HG03103 (cell line): ENCODE data around the gene ZSCAN20.
A peak's percentile ranks its signal among the peaks of the same experiment; 100 is the strongest.

Experiments used
- ATAC-seq: cut with Tn5 transposase; IDR thresholded peaks from one replicate; pipeline ENCODE4 v1.9.1; 2021; ENCODE audit warnings: low read depth; ENCODE audit not compliant: unreplicated experiment

ZSCAN20 gene

GRCh38 chr1:33443080-33443704 is 29.3 kb upstream of the ZSCAN20 start:
- no peak for ATAC-seq

DNA sequence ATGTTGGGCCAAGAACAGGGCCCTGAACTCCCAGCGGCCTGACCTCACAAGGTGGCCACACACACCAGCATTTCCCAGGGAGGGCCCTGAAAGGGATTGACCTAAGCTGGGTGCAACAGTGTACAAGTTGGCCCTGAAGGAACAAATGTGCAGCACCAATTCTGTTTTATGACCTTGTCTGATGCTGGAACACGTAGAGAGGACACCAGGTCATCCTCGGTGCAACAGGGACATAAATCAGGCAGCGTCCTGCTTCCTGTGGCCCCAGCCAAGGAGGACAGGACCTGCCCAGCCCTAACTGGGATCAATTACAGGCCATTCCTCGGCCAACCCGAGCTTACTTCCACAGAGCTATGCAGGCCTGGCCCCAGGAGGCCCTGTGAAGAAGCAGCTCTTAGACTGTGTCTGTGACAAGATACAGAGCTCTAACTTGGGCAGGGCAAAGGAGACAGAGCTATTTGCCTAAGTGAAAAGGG is 28.7 kb upstream of the ZSCAN20 start:
- ATAC-seq, result no peak

DNA sequence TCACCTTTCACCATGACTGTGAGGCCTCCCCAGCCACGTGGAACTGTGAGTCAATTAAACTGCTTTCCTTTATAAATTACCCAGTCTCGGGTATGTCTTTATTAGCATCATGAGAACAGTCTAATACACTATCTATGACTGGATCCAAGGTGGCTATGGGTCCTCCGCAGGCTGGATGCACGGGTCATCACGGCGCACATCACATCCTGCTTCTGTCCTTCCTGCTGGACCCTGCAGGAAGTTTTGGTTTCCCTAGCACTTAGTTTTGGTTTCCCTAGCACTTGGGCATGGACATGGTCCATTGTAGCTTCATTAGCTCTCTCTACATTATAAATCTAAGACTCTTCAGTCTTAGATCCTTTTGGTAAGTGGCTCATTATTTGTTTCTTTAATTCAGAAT is 27.3 kb upstream of the ZSCAN20 start:
- no peak for ATAC-seq

DNA sequence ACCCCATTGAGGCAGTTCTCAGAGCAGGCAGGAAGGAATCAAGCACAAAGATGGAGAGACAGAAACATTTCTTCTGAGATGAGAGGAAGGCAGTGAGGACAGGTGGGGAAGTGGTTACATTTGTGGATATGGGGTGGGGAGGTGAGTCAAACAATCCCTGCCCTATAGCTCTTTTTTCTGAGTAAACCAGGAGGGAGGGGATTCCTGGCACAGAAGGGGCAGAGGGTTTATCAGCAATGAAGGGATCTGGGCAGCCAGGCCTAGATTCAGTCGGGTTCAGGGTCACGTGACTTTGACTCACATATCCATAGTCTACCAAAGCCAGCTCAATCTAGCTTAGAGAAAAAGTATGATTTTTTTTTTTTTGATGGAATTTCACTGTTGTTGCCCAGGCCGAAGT is 25.9 kb upstream of the ZSCAN20 start:
- no peak for ATAC-seq

DNA sequence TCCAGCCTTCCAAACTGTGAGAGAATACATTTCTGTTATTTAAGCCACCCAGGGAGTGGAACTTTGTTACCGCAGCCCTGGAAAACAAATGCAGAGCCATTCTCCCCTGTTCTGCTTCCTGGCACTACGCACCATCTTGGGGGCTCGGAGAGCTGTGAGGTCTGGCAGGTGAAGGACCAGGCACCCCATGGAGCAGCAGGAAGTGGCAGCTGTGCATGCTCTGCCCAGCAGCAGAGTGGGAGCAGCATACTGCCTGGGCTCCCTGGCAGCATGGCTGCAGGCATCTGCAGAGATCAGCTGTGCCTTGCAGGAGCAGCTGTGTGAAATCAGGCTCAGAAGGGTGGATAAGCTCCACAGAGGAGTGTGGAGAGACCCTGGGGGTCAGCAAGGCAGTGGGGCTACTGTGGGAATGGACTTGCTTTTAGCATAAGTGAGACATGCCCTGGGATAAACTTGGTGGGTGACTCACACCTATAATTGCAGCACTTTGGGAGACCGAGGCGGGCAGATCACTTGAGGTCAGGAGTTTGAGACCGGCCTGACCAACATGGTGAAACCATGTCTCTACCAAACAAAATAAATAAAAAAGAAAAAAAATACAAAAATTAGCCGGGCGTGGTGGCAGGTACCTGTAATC is 17.7 kb upstream of the ZSCAN20 start:
- no peak for ATAC-seq

- no peak for ATAC-seq
Observed at GRCh38 chr1:33455539-33456501, 16.6 kb upstream of the ZSCAN20 start.

GRCh38 chr1:33456502-33456886 is 16.0 kb upstream of the ZSCAN20 start:
- no peak for ATAC-seq

- no peak for ATAC-seq
Observed at GRCh38 chr1:33459691-33460090, 12.8 kb upstream of the ZSCAN20 start.

- ATAC-seq, result no peak
Observed at GRCh38 chr1:33460144-33460543, 12.3 kb upstream of the ZSCAN20 start.

- ATAC-seq, result peak; percentile 62
Observed at GRCh38 chr1:33460947-33461629, 11.4 kb upstream of the ZSCAN20 start.

DNA sequence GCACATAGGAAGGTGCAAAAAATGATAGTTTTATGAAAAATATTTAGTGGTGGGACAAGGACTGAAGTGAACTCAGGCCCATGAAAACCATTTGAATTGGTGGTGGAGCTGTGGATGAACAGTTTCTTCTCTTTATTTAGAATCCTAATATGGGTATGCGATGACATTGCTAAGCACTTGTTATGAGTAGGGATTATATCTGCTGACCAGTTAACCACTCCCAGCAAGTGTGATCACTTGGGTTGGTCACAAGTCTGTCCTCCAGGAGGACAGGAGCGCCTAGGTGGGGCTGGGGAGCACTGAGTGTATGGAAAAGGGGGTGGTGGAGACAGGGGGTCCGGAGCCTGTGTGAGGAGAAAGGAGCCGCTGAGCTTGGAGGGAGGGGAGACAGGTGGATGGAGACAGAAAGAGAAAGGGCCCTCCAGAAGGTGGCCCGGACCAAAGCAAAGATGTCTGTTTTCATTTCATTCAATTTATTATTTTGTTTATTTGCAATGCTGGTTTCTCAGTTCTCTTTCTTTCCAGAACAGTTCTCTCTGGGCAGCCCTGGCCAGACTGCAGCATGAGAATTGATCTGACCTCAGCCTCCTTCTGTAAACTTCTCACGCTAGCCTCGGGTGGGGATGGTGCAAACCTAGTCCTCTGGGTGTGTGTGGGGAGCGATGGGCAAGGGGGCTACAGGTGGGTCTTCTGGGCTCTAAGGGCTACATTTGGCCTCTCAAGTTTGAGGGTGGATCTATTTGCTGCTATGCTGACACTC is 9.9 kb upstream of the ZSCAN20 start:
- ATAC-seq, result no peak

DNA sequence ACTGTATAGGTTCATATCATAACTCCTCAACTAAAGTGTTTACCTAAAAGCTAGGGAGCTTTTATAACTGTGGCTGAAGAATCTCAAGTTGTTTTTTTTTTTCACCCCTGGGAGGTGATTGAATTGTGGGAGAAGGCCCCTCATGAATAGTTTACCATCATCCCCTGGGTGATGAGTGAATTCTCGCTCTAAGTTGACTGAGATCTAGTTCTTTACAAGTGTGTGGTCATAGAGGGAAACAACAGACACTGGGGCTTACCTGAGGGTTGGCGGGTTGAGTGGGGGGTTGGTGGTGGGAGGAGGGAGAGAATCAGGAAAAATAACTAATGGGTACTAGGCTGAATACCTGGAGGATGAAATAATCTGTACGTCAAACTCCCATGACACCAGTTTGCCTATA is 7.9 kb upstream of the ZSCAN20 start:
- no peak for ATAC-seq

- no peak for ATAC-seq
Observed at GRCh38 chr1:33465316-33465715, 7.1 kb upstream of the ZSCAN20 start.

DNA sequence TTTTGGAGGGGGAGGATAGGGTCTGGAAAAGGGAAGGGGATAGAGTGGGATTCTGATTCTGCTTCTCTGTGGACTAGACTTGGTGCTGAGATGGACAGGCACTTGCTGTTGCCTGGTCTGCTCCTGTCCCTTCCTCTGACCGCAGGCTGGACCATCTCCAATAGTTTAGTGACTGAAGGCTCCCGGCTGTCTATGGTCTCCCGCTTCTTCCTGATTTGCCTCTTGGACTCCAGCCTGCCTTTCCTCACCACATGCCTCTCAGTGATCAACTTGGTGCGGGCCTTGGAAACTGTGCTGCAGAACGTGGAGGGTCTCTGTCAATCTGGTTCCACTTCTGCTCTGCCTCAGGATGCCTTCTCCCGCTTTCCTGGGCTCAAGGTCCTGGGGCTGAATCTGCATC is 6.3 kb upstream of the ZSCAN20 start:
- ATAC-seq, result no peak

- no peak for ATAC-seq
Observed at GRCh38 chr1:33468011-33468410, 4.4 kb upstream of the ZSCAN20 start.

- no peak for ATAC-seq
Observed at GRCh38 chr1:33468531-33468930, 3.9 kb upstream of the ZSCAN20 start.

- no peak for ATAC-seq
Observed at GRCh38 chr1:33468967-33469366, 3.5 kb upstream of the ZSCAN20 start.

- ATAC-seq, result no peak
Observed at GRCh38 chr1:33469691-33470090, 2.8 kb upstream of the ZSCAN20 start.

DNA sequence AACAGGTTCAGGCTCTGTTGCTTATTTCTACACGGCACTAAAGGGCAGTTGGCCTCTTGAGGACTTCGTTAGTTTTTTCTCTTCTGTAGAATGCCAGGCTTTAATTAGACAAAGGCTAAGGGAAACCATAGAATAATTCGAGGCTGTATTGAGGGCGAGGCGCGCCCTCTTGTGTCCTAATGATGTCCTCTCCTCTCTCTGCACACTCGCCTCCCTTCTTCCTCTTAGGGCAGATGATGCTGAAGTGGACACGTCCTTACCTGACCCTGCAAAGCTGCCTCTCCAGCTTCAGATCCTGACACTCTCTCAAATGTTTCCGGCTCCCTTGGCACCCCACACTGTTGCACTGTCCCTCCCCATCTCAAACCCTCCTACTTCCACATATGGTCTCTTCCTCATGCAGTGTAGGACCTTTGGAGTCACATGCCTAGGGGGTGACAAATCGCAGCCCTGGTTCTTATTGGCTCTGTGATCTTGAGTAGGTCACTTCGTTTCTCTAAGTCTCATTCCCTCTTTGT is 1.9 kb upstream of the ZSCAN20 start:
- ATAC-seq, result no peak

DNA sequence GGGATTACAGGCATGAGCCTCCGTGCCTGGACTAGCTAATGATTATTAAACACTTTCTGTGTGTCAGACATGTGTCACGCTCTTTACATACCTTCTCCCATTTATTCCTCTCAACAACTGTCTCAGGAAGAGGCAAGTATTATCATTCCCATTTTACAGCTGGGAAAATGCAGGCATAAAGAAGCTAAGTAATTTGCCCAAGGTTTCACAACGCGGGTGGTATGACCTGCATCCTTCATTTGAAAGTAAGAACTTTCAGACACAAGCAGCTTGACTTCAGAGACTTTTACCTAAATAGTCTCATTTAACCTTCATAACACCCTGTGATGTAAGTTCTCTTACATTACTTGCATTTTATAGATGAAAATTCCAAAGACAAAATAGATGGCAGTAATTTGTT is 1.0 kb upstream of the ZSCAN20 start:
- no peak for ATAC-seq
